Ovary (tissue), 3 donors: ENCODE data around the gene CST11.
"Not testable (repeated sequence)": the region's sequence is repeated elsewhere in the genome, so short reads cannot be mapped to it uniquely, and the experiment has no call there.

Experiments
- EP300 ChIP-seq: sonication (generic); formaldehyde crosslinking; IDR thresholded peaks from one replicate; pipeline ENCODE4 v1.6.1; 2017; ENCODE audit warnings: antibody characterized with exemption
- TF ChIP-seq, protein P1 (sequence below), 3 donors: fragments of 450-650 bp in 2 of 3; fragments of 200-600 bp in 1 of 3; IDR thresholded peaks; one replicate each; pipeline versions ENCODE4 v1.5.1 to v1.8.0; 2016 to 2022; ENCODE audit warnings: antibody characterized with exemption in 3 of 3, mild to moderate bottlenecking in 1 of 3
- donor health status: DM: no; HTN: no; CAD: no.

- TF ChIP-seq, protein P1, sequence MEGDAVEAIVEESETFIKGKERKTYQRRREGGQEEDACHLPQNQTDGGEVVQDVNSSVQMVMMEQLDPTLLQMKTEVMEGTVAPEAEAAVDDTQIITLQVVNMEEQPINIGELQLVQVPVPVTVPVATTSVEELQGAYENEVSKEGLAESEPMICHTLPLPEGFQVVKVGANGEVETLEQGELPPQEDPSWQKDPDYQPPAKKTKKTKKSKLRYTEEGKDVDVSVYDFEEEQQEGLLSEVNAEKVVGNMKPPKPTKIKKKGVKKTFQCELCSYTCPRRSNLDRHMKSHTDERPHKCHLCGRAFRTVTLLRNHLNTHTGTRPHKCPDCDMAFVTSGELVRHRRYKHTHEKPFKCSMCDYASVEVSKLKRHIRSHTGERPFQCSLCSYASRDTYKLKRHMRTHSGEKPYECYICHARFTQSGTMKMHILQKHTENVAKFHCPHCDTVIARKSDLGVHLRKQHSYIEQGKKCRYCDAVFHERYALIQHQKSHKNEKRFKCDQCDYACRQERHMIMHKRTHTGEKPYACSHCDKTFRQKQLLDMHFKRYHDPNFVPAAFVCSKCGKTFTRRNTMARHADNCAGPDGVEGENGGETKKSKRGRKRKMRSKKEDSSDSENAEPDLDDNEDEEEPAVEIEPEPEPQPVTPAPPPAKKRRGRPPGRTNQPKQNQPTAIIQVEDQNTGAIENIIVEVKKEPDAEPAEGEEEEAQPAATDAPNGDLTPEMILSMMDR (IDR thresholded peaks at IDR 0.05), result not testable (repeated sequence)
- not testable (repeated sequence) for TF ChIP-seq EP300
Observed at GRCh38 chr20:23466961-23467360, 14.3 kb upstream of the CST11 start.
